Chondrocyte (in vitro differentiated cells): ENCODE data around the gene TMEM132D. TPM values are rescaled to one million over a fixed set of nuclear protein-coding genes. Genes with fewer than 3 reads are reported as not detected.

Experiments
- DNase-seq: peaks from one replicate; pipeline ENCODE4 v3.0.0; 2021; ENCODE audit warnings: mixed read lengths, low spot score
- H3K27ac Mint-ChIP-seq: one replicate; pipeline ENCODE4 v1.8.0; 2021; ENCODE audit warnings: mild to moderate bottlenecking, moderate library complexity, mixed read lengths; ENCODE audit not compliant: unreplicated experiment
- H3K27me3 Mint-ChIP-seq: 2 replicates; pipeline ENCODE4 v1.8.0; 2021; ENCODE audit warnings: low read depth, mixed read lengths
- H3K36me3 Mint-ChIP-seq: 2 replicates; pipeline ENCODE4 v1.8.0; 2021; ENCODE audit warnings: low read depth, mixed read lengths
- H3K4me1 Mint-ChIP-seq: 2 replicates; pipeline ENCODE4 v1.8.0; 2021; ENCODE audit warnings: low read depth, mild to moderate bottlenecking, mixed read lengths
- H3K4me3 Mint-ChIP-seq: one replicate; pipeline ENCODE4 v1.8.0; 2021; ENCODE audit warnings: mild to moderate bottlenecking, moderate library complexity, mixed read lengths; ENCODE audit not compliant: unreplicated experiment
- H3K9me3 Mint-ChIP-seq: 2 replicates; pipeline ENCODE4 v1.8.0; 2021; ENCODE audit warnings: low read depth, mixed read lengths
- CTCF ChIP-seq: fragments of 200-600 bp; sonication (generic); IDR thresholded peaks from 2 replicates; pipeline ENCODE4 v1.5.0; 2021; ENCODE audit warnings: antibody characterized with exemption, mild to moderate bottlenecking, moderate library complexity
- total RNA-seq: library from RNA; stranded (reverse); gene quantifications from 3 replicates; pipeline ENCODE4 v1.2.1, GENCODE V29; 2021

The TMEM132D gene
- total RNA-seq, 1 donor from 2014 or later = 3.1 TPM

DNA sequence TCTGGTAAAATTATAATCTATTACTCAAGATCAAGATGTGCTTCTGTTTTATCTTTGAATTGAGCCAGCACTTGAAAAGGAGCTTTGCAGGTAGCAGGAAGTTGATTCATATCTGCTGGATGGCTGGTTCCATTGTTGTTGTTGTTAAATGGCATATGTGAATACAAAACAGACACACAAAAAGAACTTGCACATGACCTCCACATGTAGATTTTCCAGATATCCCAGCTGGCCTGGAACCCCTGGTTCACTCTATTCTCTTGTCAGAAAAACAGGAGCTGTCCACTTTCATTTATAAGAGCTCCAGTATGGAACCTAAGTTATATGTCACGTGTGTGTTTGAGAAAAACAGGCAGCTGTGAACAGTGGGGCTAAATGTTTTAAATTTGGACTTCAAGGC, 273.9 kb downstream of the TMEM132D start:
- Mint-ChIP-seq H3K36me3 (no peaks in the 10 kb centered on the region), H3K4me1 (peaks cover 18% of the 10 kb centered on the region), H3K27ac (no peak overlapping the region), H3K4me3 (no peak overlapping the region), H3K27me3 (no peaks in the 10 kb centered on the region), H3K9me3 (peaks cover 6% of the 10 kb centered on the region)
- no peak for DNase-seq
- no peak for TF ChIP-seq CTCF

- no peaks in the 10 kb centered on the region for H3K36me3 Mint-ChIP-seq
- no peak overlapping the region for H3K27ac Mint-ChIP-seq
Measured at GRCh38 chr12:129622566-129622965, 281.3 kb downstream of the TMEM132D start.

GRCh38 chr12:129619271-129619670, 284.6 kb downstream of the TMEM132D start:
- no peak for TF ChIP-seq CTCF
- DNase-seq = no peak
- H3K36me3 Mint-ChIP-seq = no peaks in the 10 kb centered on the region
- H3K27ac Mint-ChIP-seq = no peak overlapping the region
- H3K4me1 Mint-ChIP-seq = peaks cover 9% of the 10 kb centered on the region
- H3K9me3 Mint-ChIP-seq = no peaks in the 10 kb centered on the region
- H3K27me3 Mint-ChIP-seq = no peaks in the 10 kb centered on the region
- H3K4me3 Mint-ChIP-seq = no peak overlapping the region

More at GRCh38 chr12:129622566-129622965, 281.3 kb downstream of the TMEM132D start:
- Mint-ChIP-seq H3K4me3 (no peak overlapping the region), H3K27me3 (no peaks in the 10 kb centered on the region), H3K9me3 (peaks cover 6% of the 10 kb centered on the region), H3K4me1 (no peaks in the 10 kb centered on the region)
- TF ChIP-seq CTCF = no peak
- DNase-seq = no peak

DNA sequence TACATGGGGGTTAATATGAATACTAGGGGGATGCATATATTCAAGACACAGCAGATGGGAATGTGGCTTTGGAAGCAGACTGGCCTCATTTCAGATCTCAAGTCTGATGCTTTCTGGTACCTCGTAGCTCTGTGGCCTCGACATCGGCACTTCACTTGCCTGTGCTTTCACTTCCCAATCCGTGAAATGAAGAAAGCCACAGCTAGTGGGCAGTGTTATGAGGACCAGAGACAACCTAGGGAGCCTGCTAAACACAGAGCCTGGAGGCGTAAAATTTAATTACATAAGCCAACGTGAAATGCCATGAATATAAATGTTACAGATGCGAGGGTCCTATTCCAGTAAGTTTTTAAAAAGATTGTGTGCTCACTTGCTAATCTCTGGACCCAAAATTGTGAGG, 286.0 kb downstream of the TMEM132D start:
- DNase-seq = no peak
- no peak for TF ChIP-seq CTCF
- Mint-ChIP-seq H3K9me3 (no peaks in the 10 kb centered on the region), H3K4me3 (no peak overlapping the region), H3K27me3 (no peaks in the 10 kb centered on the region), H3K4me1 (peaks cover 11% of the 10 kb centered on the region), H3K36me3 (no peaks in the 10 kb centered on the region), H3K27ac (no peak overlapping the region)

GRCh38 chr12:129615001-129615400, 288.8 kb downstream of the TMEM132D start:
- no peak for DNase-seq
- no peaks in the 10 kb centered on the region for H3K27me3 Mint-ChIP-seq
- no peaks in the 10 kb centered on the region for H3K36me3 Mint-ChIP-seq
- H3K27ac Mint-ChIP-seq = peak overlapping the region; percentile 58
- no peak overlapping the region for H3K4me3 Mint-ChIP-seq
- H3K9me3 Mint-ChIP-seq = no peaks in the 10 kb centered on the region
- H3K4me1 Mint-ChIP-seq = peaks cover 11% of the 10 kb centered on the region
- TF ChIP-seq CTCF = no peak
